Natural killer cell (primary cell): ENCODE data around the gene EXOSC7. TPM values are rescaled to one million over a fixed set of nuclear protein-coding genes. Genes with fewer than 3 reads are reported as not detected.

ENCODE experiments used
- ATAC-seq, 3 donors: fragments of 150-1000 bp in 2 of 3; fragments of 200-7000 bp in 1 of 3; cut with Tn5 transposase; 1 replicate in 1 of 3; 2 replicates in 2 of 3; pipeline ENCODE4 v1.10.0; 2021; ENCODE audit warnings: mild to moderate bottlenecking in 2 of 3, moderate library complexity in 2 of 3
- DNase-seq, 2 donors: peaks; one replicate each; pipeline versions ENCODE4 v3.0.0 to v3.0.0-alpha.2; 2013 to 2021; ENCODE audit warnings: mixed read lengths in 1 of 2
- H3K27ac ChIP-seq: one replicate; pipeline ENCODE4 v1.5.1; 2013; ENCODE audit warnings: mild to moderate bottlenecking, low read length
- H3K27me3 ChIP-seq: one replicate; pipeline ENCODE4 v1.6.1; 2013; ENCODE audit warnings: low read length; ENCODE audit not compliant: control insufficient read depth, insufficient read depth
- H3K36me3 ChIP-seq: one replicate; pipeline ENCODE4 v1.6.1; 2013; ENCODE audit warnings: low read length; ENCODE audit not compliant: control insufficient read depth, insufficient read depth
- H3K4me1 ChIP-seq: one replicate; pipeline ENCODE4 v1.6.1; 2013; ENCODE audit warnings: low read length; ENCODE audit not compliant: control insufficient read depth, insufficient read depth
- H3K4me3 ChIP-seq: one replicate; pipeline ENCODE4 v1.5.1; 2013; ENCODE audit warnings: low read length
- H3K9me3 ChIP-seq: one replicate; pipeline ENCODE4 v1.6.1; 2013; ENCODE audit warnings: low read length; ENCODE audit not compliant: control insufficient read depth, insufficient read depth
- H3K27ac Mint-ChIP-seq, 2 donors: one replicate each; pipeline ENCODE4 v1.8.0; 2022; ENCODE audit warnings: mild to moderate bottlenecking in 2 of 2, mixed read lengths in 2 of 2, moderate library complexity in 1 of 2
- H3K27me3 Mint-ChIP-seq, 2 donors: one replicate each; pipeline ENCODE4 v1.8.0; 2022; ENCODE audit warnings: low read depth in 2 of 2, mixed read lengths in 2 of 2
- H3K36me3 Mint-ChIP-seq: one replicate; pipeline ENCODE4 v1.8.0; 2022; ENCODE audit warnings: mixed read lengths
- H3K4me1 Mint-ChIP-seq, 2 donors: one replicate each; pipeline ENCODE4 v1.8.0; 2022; ENCODE audit warnings: mixed read lengths in 2 of 2
- H3K4me3 Mint-ChIP-seq: one replicate; pipeline ENCODE4 v1.8.0; 2022; ENCODE audit warnings: mild to moderate bottlenecking, moderate library complexity, mixed read lengths
- H3K9me3 Mint-ChIP-seq, 2 donors: one replicate each; pipeline ENCODE4 v1.8.0; 2022; ENCODE audit warnings: mixed read lengths in 2 of 2
- CTCF ChIP-seq: fragments of 200-600 bp; IDR thresholded peaks from one replicate; pipeline ENCODE4 v1.8.0; 2022; ENCODE audit warnings: antibody characterized with exemption
- WGBS: methylation state at CpG from one replicate; pipeline ENCODE4 v1.1.7; 2013; ENCODE audit warnings: missing lambda C conversion rate; ENCODE audit not compliant: insufficient coverage; 5-methylcytosine and 5-hydroxymethylcytosine counted together
- intact Hi-C: fragments of 100-400 bp; cut with micrococcal nuclease; formaldehyde crosslinking; loops from one replicate; pipeline ENCODE4 v1.14.2; 2022
- total RNA-seq, 4 donors: library from RNA; stranded (reverse); fragments of 120-200 nt in 1 of 4; gene quantifications; one replicate each; pipeline versions ENCODE4 v1.2.3 to v1.2.4, GENCODE V29; 2013 to 2022

Gene EXOSC7
- total RNA-seq, 3 donors from 2014 or later (not counting 1 experiment from before 2014, with no cell fraction given): 32.8 to 46.6 (median 36.0) TPM

GRCh38 chr3:44958386-44958785, 17.7 kb upstream of the EXOSC7 start:
- peaks cover 48 to 60% of the 10 kb centered on the region in 2 donors for H3K4me1 Mint-ChIP-seq
- peaks cover 7% of the 10 kb centered on the region for H3K4me1 ChIP-seq

GRCh38 chr3:44960387-44961026, 15.5 kb upstream of the EXOSC7 start:
- no peaks in the 10 kb centered on the region for H3K27me3 Mint-ChIP-seq
- H3K27me3 ChIP-seq: no peaks in the 10 kb centered on the region
- peaks cover 7% of the 10 kb centered on the region for H3K4me1 ChIP-seq
- ATAC-seq: no peak
- DNase-seq: no peak
- H3K4me1 Mint-ChIP-seq: peaks cover 60 to 73% of the 10 kb centered on the region in 2 donors
- H3K9me3 Mint-ChIP-seq: no peaks in the 10 kb centered on the region
- H3K9me3 ChIP-seq: no peaks in the 10 kb centered on the region
- H3K4me3 Mint-ChIP-seq: no peak overlapping the region
- H3K36me3 ChIP-seq: peaks cover 22% of the 10 kb centered on the region
- intact Hi-C loops: no loop called here
- H3K27ac ChIP-seq: no peak overlapping the region
- H3K4me3 ChIP-seq: no peak overlapping the region
- TF ChIP-seq CTCF: no peak
- 96% methylated on average over 3 of the region's 3 CpGs for WGBS
- H3K36me3 Mint-ChIP-seq: no peaks in the 10 kb centered on the region
- H3K27ac Mint-ChIP-seq: no peak overlapping the region

More at GRCh38 chr3:44958386-44958785, 17.7 kb upstream of the EXOSC7 start:
- Histone ChIP-seq H3K27ac (no peak overlapping the region), H3K9me3 (no peaks in the 10 kb centered on the region), H3K27me3 (no peaks in the 10 kb centered on the region), H3K36me3 (peaks cover 28% of the 10 kb centered on the region), H3K4me3 (no peak overlapping the region)
- Mint-ChIP-seq H3K4me3 (no peak overlapping the region), H3K36me3 (no peaks in the 10 kb centered on the region), H3K27ac (no peak overlapping the region), H3K9me3 (no peaks in the 10 kb centered on the region), H3K27me3 (no peaks in the 10 kb centered on the region)
- intact Hi-C loops: no loop called here
- no peak for TF ChIP-seq CTCF
- ATAC-seq (no peak), DNase-seq (no peak)
- WGBS: 92% methylated on average over 7 of the region's 7 CpGs

DNA sequence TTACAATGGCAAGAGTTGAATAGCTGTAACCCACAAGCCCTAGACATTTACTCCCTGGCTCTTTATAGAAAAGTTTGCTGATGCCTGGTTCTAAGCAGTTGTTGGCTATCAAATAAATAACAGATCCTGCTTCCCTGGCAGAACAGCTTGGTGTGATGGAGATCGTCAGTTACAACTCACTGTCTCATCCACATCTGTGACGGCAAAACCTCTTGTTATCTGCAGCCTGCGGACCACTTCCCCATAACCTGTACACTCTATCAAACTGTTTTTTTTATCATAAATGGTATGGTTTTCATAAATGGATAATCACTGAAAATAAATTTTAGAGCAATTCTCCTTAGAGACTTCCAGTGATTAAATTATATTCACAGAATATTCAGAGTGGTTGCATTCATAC, 14.2 kb upstream of the EXOSC7 start:
- no peak overlapping the region for H3K4me3 ChIP-seq
- Mint-ChIP-seq H3K36me3 (no peaks in the 10 kb centered on the region), H3K4me1 (peaks cover 65 to 76% of the 10 kb centered on the region in 2 donors), H3K9me3 (no peaks in the 10 kb centered on the region), H3K27ac (no peak overlapping the region), H3K4me3 (no peak overlapping the region), H3K27me3 (no peaks in the 10 kb centered on the region)
- H3K27me3 ChIP-seq: no peaks in the 10 kb centered on the region
- DNase-seq (no peak), ATAC-seq (no peak)
- intact Hi-C loops: no loop called here
- 83% methylated on average over 1 of the region's 3 CpGs for WGBS
- TF ChIP-seq CTCF: no peak
- H3K27ac ChIP-seq: no peak overlapping the region
- H3K4me1 ChIP-seq: peaks cover 7% of the 10 kb centered on the region
- H3K9me3 ChIP-seq: no peaks in the 10 kb centered on the region
- peaks cover 20% of the 10 kb centered on the region for H3K36me3 ChIP-seq
